Body of pancreas (tissue), 4 donors: ENCODE data around the gene AUH. TPM values are rescaled to one million over a fixed set of nuclear protein-coding genes. Genes with fewer than 3 reads are reported as not detected.

Experiments used
- ATAC-seq: fragments of 150-250 bp; one replicate; pipeline ENCODE4 v1.9.1; 2016
- DNase-seq, 4 donors: peaks; one replicate each; pipeline ENCODE4 v3.0.0-alpha.2; 2019
- H3K27ac ChIP-seq, 4 donors: fragments of 200-600 bp; sonication (generic); 1 replicate in 3 of 4; 2 replicates in 1 of 4; pipeline versions ENCODE4 v1.5.1 to v1.6.1; 2016 to 2019; ENCODE audit warnings: mild to moderate bottlenecking in 1 of 4, mixed read lengths in 1 of 4, moderate library complexity in 1 of 4
- H3K27me3 ChIP-seq, 2 donors: fragments of 200-600 bp; sonication (generic); one replicate each; pipeline ENCODE4 v1.6.0; 2016; ENCODE audit warnings: mild to moderate bottlenecking in 1 of 2
- H3K36me3 ChIP-seq, 2 donors: fragments of 200-600 bp; sonication (generic); replicated peaks in 1 of 2; 2 replicates each; pipeline ENCODE4 v1.5.1; 2016; ENCODE audit warnings: low read depth in 2 of 2; ENCODE audit not compliant: insufficient read depth in 1 of 2
- H3K4me1 ChIP-seq: fragments of 200-600 bp; sonication (generic); one replicate; pipeline ENCODE4 v1.6.0; 2016
- H3K4me3 ChIP-seq, 2 donors: fragments of 200-600 bp; sonication (generic); 1 replicate in 1 of 2; 2 replicates in 1 of 2; pipeline ENCODE4 v1.5.1; 2016 to 2019
- H3K9me3 ChIP-seq, 3 donors: fragments of 200-600 bp; sonication (generic); 1 replicate in 2 of 3; 2 replicates in 1 of 3; pipeline ENCODE4 v1.5.1; 2016
- POLR2A ChIP-seq, 3 donors: fragments of 450-650 bp; IDR thresholded peaks; one replicate each; pipeline ENCODE4 v1.6.1; 2016; ENCODE audit warnings: antibody characterized with exemption in 3 of 3, mild to moderate bottlenecking in 2 of 3
- WGBS, 2 donors: methylation state at CpG; one replicate each; pipeline ENCODE4 v1.1.5; 2017; 5-methylcytosine and 5-hydroxymethylcytosine counted together
- intact Hi-C: fragments of 100-400 bp; cut with DNase I; formaldehyde crosslinking; loops from one replicate; pipeline ENCODE4 v1.15.1; 2023
- total RNA-seq, 2 donors: library from RNA; depleted of rRNA; stranded (reverse); fragments of >200 nt; gene quantifications; one replicate each; pipeline ENCODE4 v1.1.0, GENCODE V29; 2016
- TF ChIP-seq, protein P1 (sequence below), 7 experiments: fragments of 450-650 bp in 4 of 7; fragments of 200-600 bp in 3 of 7; sonication (generic) in 3 of 7; IDR thresholded peaks; one replicate each; pipeline ENCODE4 v1.5.1; 2016 to 2019; ENCODE audit warnings: antibody characterized with exemption in 7 of 7

Gene AUH
- total RNA-seq, 2 donors from 2014 or later: 47.7 to 75.8 TPM

DNA sequence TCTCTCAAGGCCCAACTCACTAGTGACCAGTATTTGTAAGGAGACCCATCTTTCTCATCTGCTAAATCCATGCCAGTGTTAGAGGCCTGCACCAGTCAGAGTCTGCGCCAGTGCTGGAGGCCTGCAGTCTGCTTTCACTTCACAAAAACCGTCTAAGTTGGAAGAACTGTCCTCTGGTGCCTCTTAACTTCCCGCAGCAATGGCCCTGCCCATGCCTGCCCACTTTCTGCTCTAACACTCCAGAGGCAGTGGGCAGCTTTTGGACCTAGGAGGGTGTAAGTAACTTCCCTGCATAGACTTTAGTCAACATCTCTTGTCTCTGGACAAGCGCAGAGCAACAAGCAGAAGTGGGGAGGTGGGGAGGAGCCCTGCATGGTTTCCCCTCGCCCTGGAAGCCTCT lies 152.9 kb downstream of the AUH start:
- WGBS, 2 donors: 76 to 96% methylated on average over 5 of the region's 5 CpGs
- Histone ChIP-seq H3K4me1 (peaks cover 68% of the 10 kb centered on the region), H3K4me3 (no peak overlapping the region), H3K27ac (peak overlapping the region; percentile 63 to 93 (median 90)), H3K27me3 (no peaks in the 10 kb centered on the region), H3K36me3 (no peaks in the 10 kb centered on the region), H3K9me3 (no peaks in the 10 kb centered on the region)
- TF ChIP-seq, protein P1, sequence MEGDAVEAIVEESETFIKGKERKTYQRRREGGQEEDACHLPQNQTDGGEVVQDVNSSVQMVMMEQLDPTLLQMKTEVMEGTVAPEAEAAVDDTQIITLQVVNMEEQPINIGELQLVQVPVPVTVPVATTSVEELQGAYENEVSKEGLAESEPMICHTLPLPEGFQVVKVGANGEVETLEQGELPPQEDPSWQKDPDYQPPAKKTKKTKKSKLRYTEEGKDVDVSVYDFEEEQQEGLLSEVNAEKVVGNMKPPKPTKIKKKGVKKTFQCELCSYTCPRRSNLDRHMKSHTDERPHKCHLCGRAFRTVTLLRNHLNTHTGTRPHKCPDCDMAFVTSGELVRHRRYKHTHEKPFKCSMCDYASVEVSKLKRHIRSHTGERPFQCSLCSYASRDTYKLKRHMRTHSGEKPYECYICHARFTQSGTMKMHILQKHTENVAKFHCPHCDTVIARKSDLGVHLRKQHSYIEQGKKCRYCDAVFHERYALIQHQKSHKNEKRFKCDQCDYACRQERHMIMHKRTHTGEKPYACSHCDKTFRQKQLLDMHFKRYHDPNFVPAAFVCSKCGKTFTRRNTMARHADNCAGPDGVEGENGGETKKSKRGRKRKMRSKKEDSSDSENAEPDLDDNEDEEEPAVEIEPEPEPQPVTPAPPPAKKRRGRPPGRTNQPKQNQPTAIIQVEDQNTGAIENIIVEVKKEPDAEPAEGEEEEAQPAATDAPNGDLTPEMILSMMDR (IDR thresholded peaks at IDR 0.05): no peak
- no peak for TF ChIP-seq POLR2A (IDR thresholded peaks at IDR 0.05)
- DNase-seq (no peak), ATAC-seq (no peak)
- intact Hi-C loops: no loop called here

DNA sequence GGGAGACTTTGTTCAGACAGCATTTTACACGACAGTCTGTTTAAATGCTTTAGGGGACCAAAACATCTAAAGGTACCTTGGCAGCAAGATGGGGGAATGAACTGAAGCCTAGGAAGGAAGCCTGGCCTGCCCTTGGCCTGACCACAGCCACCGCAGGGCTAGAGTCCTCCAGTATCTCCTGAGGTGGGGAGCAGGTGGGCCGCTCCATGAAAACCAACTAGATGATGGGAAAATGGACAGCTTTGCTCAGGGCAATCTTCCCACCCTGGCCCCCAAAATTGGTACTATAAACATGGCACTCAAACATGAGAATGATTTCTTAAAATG lies 153.3 kb downstream of the AUH start:
- intact Hi-C loops: no loop called here
- Histone ChIP-seq H3K9me3 (no peaks in the 10 kb centered on the region), H3K4me3 (no peak overlapping the region), H3K27ac (peak overlapping the region; percentile 63 to 93 (median 90)), H3K27me3 (no peaks in the 10 kb centered on the region), H3K4me1 (peaks cover 68% of the 10 kb centered on the region), H3K36me3 (no peaks in the 10 kb centered on the region)
- TF ChIP-seq, protein P1 (IDR thresholded peaks at IDR 0.05): no peak
- no peak for TF ChIP-seq POLR2A (IDR thresholded peaks at IDR 0.05)
- ATAC-seq (no peak), DNase-seq (no peak)
- 32 to 37% methylated on average over 3 of the region's 3 CpGs for WGBS, 2 donors

DNA sequence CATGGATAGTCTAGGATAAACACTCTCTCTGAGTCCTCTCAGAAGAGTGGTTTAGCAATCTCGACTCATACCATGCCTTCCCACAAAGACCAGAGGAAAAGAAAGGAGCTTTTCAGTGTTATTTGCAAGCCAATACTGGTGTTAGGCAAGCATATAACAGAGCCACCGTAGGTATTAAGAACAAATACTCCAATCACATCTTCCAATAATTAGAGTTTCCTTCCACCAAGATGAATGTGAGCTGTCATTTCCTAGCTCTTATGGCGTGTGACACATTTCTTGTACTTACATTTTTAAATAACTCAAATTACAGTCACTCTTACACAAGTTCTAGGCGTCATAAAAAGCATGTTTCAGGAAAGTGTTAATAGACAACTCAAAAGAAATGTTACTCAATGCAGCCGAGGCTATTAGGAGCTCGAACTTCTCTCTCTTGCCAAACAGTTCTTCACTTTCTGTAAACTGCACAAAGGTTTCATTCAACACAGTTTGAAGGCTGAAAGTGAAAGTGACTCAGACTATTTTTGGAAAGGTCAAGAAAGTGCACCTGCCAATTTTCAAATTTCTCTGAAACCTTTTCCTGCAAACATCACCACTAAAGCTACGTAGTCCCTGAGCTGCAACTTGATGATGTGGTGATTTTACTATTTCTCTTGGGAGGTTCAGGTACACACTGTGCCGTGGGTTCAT lies 153.8 kb downstream of the AUH start:
- Histone ChIP-seq H3K27me3 (no peaks in the 10 kb centered on the region), H3K4me1 (peaks cover 62% of the 10 kb centered on the region), H3K9me3 (no peaks in the 10 kb centered on the region), H3K4me3 (no peak overlapping the region), H3K36me3 (no peaks in the 10 kb centered on the region), H3K27ac (peak overlapping the region; percentile 63 to 93 (median 90))
- 3 to 5% methylated on average over 8 of the region's 8 CpGs for WGBS, 2 donors
- peak in 1 of 4 donors; percentile 63 for DNase-seq
- intact Hi-C loops: no loop called here
- TF ChIP-seq, protein P1 (IDR thresholded peaks at IDR 0.05): no peak
- no peak for TF ChIP-seq POLR2A (IDR thresholded peaks at IDR 0.05)
- peak; percentile 80 for ATAC-seq

DNA sequence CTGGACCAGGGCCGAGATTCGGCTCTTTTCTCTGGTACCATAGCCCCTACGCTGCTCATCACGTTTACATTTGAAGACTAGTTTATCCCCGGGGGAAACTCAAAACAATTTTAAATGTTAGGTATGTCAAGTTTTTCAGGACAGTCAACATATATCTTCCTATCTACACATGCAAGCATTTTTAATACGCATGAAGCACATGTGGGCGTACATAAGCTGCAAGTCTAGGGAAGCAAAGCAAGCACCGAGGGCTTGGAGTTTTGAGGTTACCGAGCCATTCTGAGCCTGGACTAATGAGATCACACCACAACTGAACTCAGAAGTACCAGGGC lies 154.4 kb downstream of the AUH start:
- Histone ChIP-seq H3K9me3 (no peaks in the 10 kb centered on the region), H3K27me3 (no peaks in the 10 kb centered on the region), H3K27ac (peak overlapping the region; percentile 63 to 93 (median 90)), H3K36me3 (no peaks in the 10 kb centered on the region), H3K4me3 (no peak overlapping the region), H3K4me1 (peaks cover 57% of the 10 kb centered on the region)
- no peak for ATAC-seq
- no peak for DNase-seq
- intact Hi-C loops: no loop called here
- 83 to 84% methylated on average over 9 of the region's 9 CpGs for WGBS, 2 donors
- no peak for TF ChIP-seq POLR2A (IDR thresholded peaks at IDR 0.05)
- TF ChIP-seq, protein P1 (IDR thresholded peaks at IDR 0.05): no peak

DNA sequence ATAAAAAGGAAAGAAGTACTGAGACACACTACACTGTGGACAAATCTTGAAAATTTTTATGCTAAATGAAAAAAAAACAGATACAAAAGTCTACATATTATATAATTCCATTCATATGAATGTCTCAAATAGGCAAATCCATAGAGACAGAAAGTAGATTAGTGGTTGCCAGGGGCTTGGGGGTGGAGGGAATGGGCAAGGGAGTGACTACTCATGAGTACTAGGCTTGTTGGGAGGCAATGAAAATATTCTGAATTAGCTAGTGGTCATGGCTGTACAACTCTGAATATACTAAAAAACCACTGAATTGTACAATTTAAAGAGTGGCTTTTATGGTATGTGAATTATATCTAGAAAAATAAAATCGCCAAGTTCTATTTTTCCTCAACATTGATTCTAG lies 154.9 kb downstream of the AUH start:
- DNase-seq (no peak), ATAC-seq (no peak)
- 96% methylated on average over 1 of the region's 1 CpG for WGBS, 2 donors
- Histone ChIP-seq H3K9me3 (no peaks in the 10 kb centered on the region), H3K27ac (peak overlapping the region; percentile 63 to 93 (median 90)), H3K4me3 (no peak overlapping the region), H3K4me1 (peaks cover 52% of the 10 kb centered on the region), H3K36me3 (no peaks in the 10 kb centered on the region), H3K27me3 (no peaks in the 10 kb centered on the region)
- intact Hi-C loops: no loop called here
- TF ChIP-seq, protein P1 (IDR thresholded peaks at IDR 0.05): no peak
- no peak for TF ChIP-seq POLR2A (IDR thresholded peaks at IDR 0.05)
